A549 (cell line): ENCODE data around the gene SNX25. TPM values are rescaled to one million over a fixed set of nuclear protein-coding genes. Genes with fewer than 3 reads are reported as not detected.
"Not testable (repeated sequence)": the region's sequence is repeated elsewhere in the genome, so short reads cannot be mapped to it uniquely, and the experiment has no call there.

Experiments
- ATAC-seq, 2 experiments: fragments of 200-7000 bp in 1 of 2; fragments of >200 bp in 1 of 2; cut with Nextera tagmentation in 1 of 2; cut with Tn5 transposase in 1 of 2; 3 replicates each; pipeline versions ENCODE4 v1.8.0 to v1.9.1; 2018 to 2020; ENCODE audit warnings: mild to moderate bottlenecking in 1 of 2, moderate library complexity in 1 of 2
- CTCF ChIA-PET: fragments of 300-600 bp; sonication (Branson Sonifier 250); formaldehyde crosslinking; extraction: SDS; loops from one replicate; lab custom pipeline; 2021; ENCODE audit warnings: antibody characterized with exemption, inconsistent platforms; lab: Yijun Ruan, JAX
- POLR2A ChIA-PET: fragments of 350-600 bp; formaldehyde crosslinking; extraction: SDS; loops from one replicate; lab custom pipeline; 2021; ENCODE audit warnings: antibody characterized with exemption, inconsistent platforms; lab: Yijun Ruan, JAX
- DNase-seq, 2 experiments: peaks; one replicate each; pipeline versions ENCODE4 v3.0.0 to v3.0.0-alpha.2; 2011 to 2016; ENCODE audit warnings: low read depth in 1 of 2, low spot score in 1 of 2
- FAIRE-seq: peaks from 2 replicates; lab custom pipeline; 2011; peaks lifted over from hg19 to GRCh38; lab: Jason Lieb, UNC
- H3K27ac ChIP-seq, 2 experiments: fragments of >200 bp; sonication (Bioruptor Twin); formaldehyde crosslinking; 3 replicates each; pipeline ENCODE4 v1.5.1; 2016 to 2017
- H3K4me1 ChIP-seq: fragments of >200 bp; sonication (Bioruptor Twin); formaldehyde crosslinking; 3 replicates; pipeline ENCODE4 v1.6.1; 2016
- H3K4me2 ChIP-seq: fragments of >200 bp; sonication (Bioruptor Twin); formaldehyde crosslinking; 3 replicates; pipeline ENCODE4 v1.6.1; 2016
- H3K4me3 ChIP-seq: fragments of >200 bp; sonication (Bioruptor Twin); formaldehyde crosslinking; 3 replicates; pipeline ENCODE4 v1.5.1; 2016
- H3K9me3 ChIP-seq: fragments of >200 bp; sonication (Bioruptor Twin); formaldehyde crosslinking; 3 replicates; pipeline ENCODE4 v1.6.1; 2016
- BHLHE40 ChIP-seq: IDR thresholded peaks from 2 replicates; pipeline ENCODE4 v1.6.1; 2012; ENCODE audit warnings: low read depth, low read length, inconsistent platforms
- CEBPB ChIP-seq, 2 experiments: fragments of >200 bp in 1 of 2; sonication (Bioruptor Twin) in 1 of 2; formaldehyde crosslinking in 1 of 2; IDR thresholded peaks; 2 replicates each; pipeline ENCODE4 v1.6.1; 2012 to 2016
- EHMT2 ChIP-seq: fragments of 200-600 bp; sonication (generic); IDR thresholded peaks from 2 replicates; pipeline ENCODE4 v1.6.1; 2016; ENCODE audit warnings: antibody characterized with exemption, low read depth, mild to moderate bottlenecking, moderate library complexity
- EP300 ChIP-seq, 2 experiments: fragments of >200 bp; sonication (Bioruptor Twin); formaldehyde crosslinking; IDR thresholded peaks; 2 replicates in 1 of 2; 3 replicates in 1 of 2; pipeline ENCODE4 v1.6.1; 2016 to 2017
- ESRRA ChIP-seq: fragments of 150-350 bp; IDR thresholded peaks from 2 replicates; pipeline ENCODE4 v1.6.1; 2014; ENCODE audit warnings: mild to moderate bottlenecking, low read length, borderline replicate concordance
- HDAC2 ChIP-seq: fragments of 200-600 bp; sonication (generic); IDR thresholded peaks from 2 replicates; pipeline ENCODE4 v1.6.1; 2016
- HEYL ChIP-seq: fragments of 250-450 bp; sonication (Bioruptor Pico); IDR thresholded peaks from 2 replicates; pipeline ENCODE4 v1.8.0; 2021; ENCODE audit warnings: mild to moderate bottlenecking, moderate library complexity
- HOXB5 ChIP-seq: fragments of 250-450 bp; sonication (Bioruptor Pico); IDR thresholded peaks from 2 replicates; pipeline ENCODE4 v1.5.0; 2020; ENCODE audit warnings: mild to moderate bottlenecking, moderate library complexity
- KDM5A ChIP-seq: fragments of 200-600 bp; sonication (generic); IDR thresholded peaks from 2 replicates; pipeline ENCODE4 v1.6.1; 2016; ENCODE audit warnings: antibody characterized with exemption, mild to moderate bottlenecking
- MAFK ChIP-seq: fragments of 450-650 bp; IDR thresholded peaks from 2 replicates; pipeline ENCODE4 v1.6.1; 2014; ENCODE audit not compliant: partially characterized antibody
- MAZ ChIP-seq: fragments of 150-350 bp; IDR thresholded peaks from 2 replicates; pipeline ENCODE4 v1.6.1; 2014; ENCODE audit warnings: antibody characterized with exemption, low read depth, low read length, borderline replicate concordance
- NPAS2 ChIP-seq: fragments of 250-450 bp; sonication (Bioruptor Pico); IDR thresholded peaks from 2 replicates; pipeline ENCODE4 v1.8.0; 2022; ENCODE audit warnings: mild to moderate bottlenecking, moderate library complexity, borderline replicate concordance
- NR3C1 ChIP-seq: fragments of >200 bp; sonication (Bioruptor Twin); formaldehyde crosslinking; IDR thresholded peaks from 3 replicates; pipeline ENCODE4 v1.6.1; 2017
- PHF8 ChIP-seq: fragments of 200-600 bp; sonication (generic); IDR thresholded peaks from 2 replicates; pipeline ENCODE4 v1.6.1; 2016; ENCODE audit warnings: low read depth, mild to moderate bottlenecking, antibody characterized with exemption, moderate library complexity, borderline replicate concordance
- RCOR1 ChIP-seq: fragments of 150-350 bp; IDR thresholded peaks from 2 replicates; pipeline ENCODE4 v1.6.1; 2014; ENCODE audit warnings: antibody characterized with exemption, low read length, low read depth
- RNF2 ChIP-seq: fragments of 200-600 bp; sonication (generic); IDR thresholded peaks from 2 replicates; pipeline ENCODE4 v1.6.1; 2016; ENCODE audit warnings: low read depth, mild to moderate bottlenecking, antibody characterized with exemption, moderate library complexity, borderline replicate concordance
- TP53 ChIP-seq: fragments of 250-450 bp; sonication (Bioruptor Pico); IDR thresholded peaks from 2 replicates; pipeline ENCODE4 v1.5.0; 2021; ENCODE audit warnings: mild to moderate bottlenecking, moderate library complexity
- ZC3H11A ChIP-seq: fragments of 450-650 bp; IDR thresholded peaks from 2 replicates; pipeline ENCODE4 v1.6.1; 2014; ENCODE audit warnings: antibody characterized with exemption, mild to moderate bottlenecking
- ZFP36 ChIP-seq: fragments of 450-650 bp; IDR thresholded peaks from 2 replicates; pipeline ENCODE4 v1.6.1; 2014; ENCODE audit warnings: borderline replicate concordance; ENCODE audit not compliant: partially characterized antibody
- ZNF302 ChIP-seq: fragments of 250-450 bp; sonication (Bioruptor Pico); IDR thresholded peaks from 2 replicates; pipeline ENCODE4 v1.9.0; 2021; ENCODE audit warnings: inconsistent platforms, mild to moderate bottlenecking, moderate library complexity
- ZSCAN20 ChIP-seq: fragments of 250-450 bp; sonication (Bioruptor Pico); IDR thresholded peaks from 2 replicates; pipeline ENCODE4 v1.8.0; 2022; ENCODE audit warnings: mild to moderate bottlenecking, moderate library complexity
- WGBS: methylation state at CpG from one replicate; pipeline ENCODE4 v1.1.6; 2017; ENCODE audit errors: missing lambda C conversion rate; 5-methylcytosine and 5-hydroxymethylcytosine counted together
- polyA plus RNA-seq, 4 experiments: library from polyadenylated mRNA; depleted of rRNA in 3 of 4; stranded (reverse); fragments of >200 nt; fragmentation: RNase III in 1 of 4; extraction: RNeasy Plus Mini Kit Qiagen cat#74134 plus additional on column Dnase treatment in 1 of 4; gene quantifications; 2 replicates in 3 of 4; 3 replicates in 1 of 4; pipeline ENCODE4 v1.2.3, GENCODE V29; 2011 to 2017

SNX25 gene
- polyA plus RNA-seq, 2 of the 4 experiments (the other 2 are of a cell fraction), result 10.1 to 13.0 TPM

DNA sequence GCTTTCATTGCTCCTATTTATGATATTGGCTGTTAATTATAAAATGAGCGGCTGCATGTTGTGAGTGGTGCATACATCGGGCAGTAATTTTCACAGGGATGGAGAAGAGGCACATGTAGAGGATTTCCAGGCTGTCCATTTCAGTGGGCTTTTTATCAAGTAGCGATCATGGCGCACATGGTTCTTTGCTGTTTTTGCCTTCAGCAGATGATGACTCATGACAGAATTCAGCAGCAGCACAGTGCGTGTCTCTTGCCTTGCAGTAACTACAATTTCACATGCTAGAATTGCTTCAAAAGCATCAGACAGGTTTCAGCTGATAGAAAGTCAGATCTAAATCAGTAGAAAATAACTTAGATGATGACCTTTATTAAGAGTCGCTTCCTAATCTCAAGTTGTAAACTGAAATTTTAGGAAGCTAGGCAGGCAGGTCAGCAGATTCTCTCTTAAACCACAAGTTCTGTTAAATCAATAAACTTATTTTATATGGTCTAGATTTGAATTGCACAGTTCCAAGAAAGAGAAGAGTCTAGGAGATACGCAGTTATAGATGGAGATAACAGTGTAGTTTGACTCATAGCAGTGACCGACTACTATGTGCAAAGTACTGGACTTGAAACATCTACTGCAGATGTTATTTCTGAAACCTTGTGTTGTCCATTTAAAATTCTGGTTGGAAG, 150.5 kb downstream of the SNX25 start:
- no peak for TF ChIP-seq ZFP36
- H3K4me3 ChIP-seq, result no peak overlapping the region
- POLR2A ChIA-PET, result no interaction called here
- peaks cover 26% of the 10 kb centered on the region for H3K4me1 ChIP-seq
- FAIRE-seq, result no peak
- WGBS, result 91% methylated on average over 8 of the region's 8 CpGs
- no peak for DNase-seq
- peak overlapping the region; percentile 63; the same call in 2 of the 3 replicates for H3K4me2 ChIP-seq
- CTCF ChIA-PET, result no interaction called here
- no peaks in the 10 kb centered on the region for H3K9me3 ChIP-seq
- peak overlapping the region; percentile 73 to 82 for H3K27ac ChIP-seq
- no peak for ATAC-seq

DNA sequence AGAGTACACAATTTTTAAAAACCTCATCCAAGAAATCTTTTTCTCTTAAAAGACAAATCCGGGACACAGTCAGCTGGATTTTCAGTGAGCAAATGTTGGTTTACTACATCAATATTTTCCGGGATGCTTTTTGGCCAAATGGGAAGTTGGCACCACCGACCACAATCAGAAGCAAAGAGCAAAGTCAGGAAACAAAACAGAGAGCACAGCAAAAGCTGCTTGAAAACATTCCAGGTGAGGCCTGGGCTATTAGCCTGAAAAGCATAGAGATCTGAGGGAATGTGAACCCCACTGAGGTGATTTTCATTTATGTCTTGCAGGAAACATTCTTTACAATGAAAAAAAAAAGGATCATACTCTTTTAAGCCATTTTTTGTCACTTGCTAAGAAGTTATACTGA, 152.5 kb downstream of the SNX25 start:
- no peak overlapping the region for H3K4me3 ChIP-seq
- no peaks in the 10 kb centered on the region for H3K9me3 ChIP-seq
- no peak for TF ChIP-seq ZSCAN20
- no peak for TF ChIP-seq MAZ
- no peak for TF ChIP-seq HDAC2
- no peak for TF ChIP-seq HEYL
- TF ChIP-seq RCOR1, result no peak
- CTCF ChIA-PET, result interaction anchor here (0.7 kb wide), 1 partner anchor 20 kb away, joined by 4 read pairs; no protein-coding TSS in a partner anchor
- H3K4me1 ChIP-seq, result peaks cover 26% of the 10 kb centered on the region
- WGBS, result 92% methylated on average over 3 of the region's 3 CpGs
- POLR2A ChIA-PET, result no interaction called here
- ATAC-seq, result no peak
- H3K4me2 ChIP-seq, result no peak overlapping the region
- H3K27ac ChIP-seq, result no peak overlapping the region
- DNase-seq, result no peak
- no peak for FAIRE-seq

DNA sequence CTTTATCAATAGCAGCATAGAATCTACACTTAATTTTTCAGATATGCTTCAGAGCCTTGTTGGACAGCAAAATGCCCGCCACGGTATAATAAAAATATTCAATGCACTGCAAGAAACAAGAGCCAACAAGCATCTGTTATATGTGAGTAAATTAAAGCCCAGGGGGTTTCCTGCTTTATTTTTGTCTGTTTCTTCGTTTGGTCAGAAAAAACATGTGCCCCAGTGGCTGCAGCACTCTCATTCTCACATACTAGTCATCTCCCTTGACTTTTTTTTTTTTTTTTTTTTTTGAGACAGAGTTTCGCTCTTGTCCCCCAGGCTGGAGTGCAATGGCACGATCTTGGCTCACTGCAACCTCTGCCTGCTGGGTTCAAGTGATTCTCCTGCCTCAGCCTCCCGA, 153.2 kb downstream of the SNX25 start:
- H3K4me3 ChIP-seq, H3K27ac ChIP-seq, FAIRE-seq, H3K9me3 ChIP-seq, H3K4me2 ChIP-seq, ATAC-seq, DNase-seq, POLR2A ChIA-PET: not testable (repeated sequence)
- CTCF ChIA-PET, result interaction anchor here (0.7 kb wide), 2 partner anchors 10 to 20 kb away, joined by 3 to 4 read pairs; no protein-coding TSS in a partner anchor
- H3K4me1 ChIP-seq, result peaks cover 26% of the 10 kb centered on the region
- WGBS, result 90% methylated on average over 5 of the region's 6 CpGs

DNA sequence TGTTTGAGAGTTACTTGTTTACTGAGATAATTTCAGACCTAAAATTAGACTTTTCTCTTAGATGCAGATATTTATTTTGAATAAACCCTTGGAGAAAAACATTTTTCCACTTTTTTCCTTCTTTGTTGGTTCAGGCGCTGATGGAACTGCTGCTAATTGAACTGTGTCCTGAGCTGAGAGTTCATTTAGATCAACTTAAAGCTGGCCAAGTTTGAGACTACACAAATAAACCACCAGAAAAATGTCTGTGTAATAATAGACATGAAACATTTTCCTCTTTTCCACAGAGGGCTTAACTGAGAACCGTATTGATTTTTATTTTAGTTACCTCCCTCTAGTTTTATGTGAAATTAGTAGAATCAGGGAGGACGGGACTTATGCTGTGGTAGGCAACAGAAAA, 153.9 kb downstream of the SNX25 start:
- ATAC-seq, result no peak
- no peak for DNase-seq
- H3K27ac ChIP-seq, result no peak overlapping the region
- POLR2A ChIA-PET, result interaction anchor here (1.3 kb wide), 1 partner anchor 32 kb away, joined by 3 read pairs; the partner anchor contains the start of gene LRP2BP
- H3K4me2 ChIP-seq, result no peak overlapping the region
- CTCF ChIA-PET, result interaction anchor here (0.7 kb wide), 1 partner anchor 9 kb away, joined by 3 read pairs; no protein-coding TSS in a partner anchor
- no peaks in the 10 kb centered on the region for H3K9me3 ChIP-seq
- no peak overlapping the region for H3K4me3 ChIP-seq
- peaks cover 21% of the 10 kb centered on the region for H3K4me1 ChIP-seq
- FAIRE-seq, result no peak
- TF ChIP-seq TP53 (CRISPR knock-in tag) (no peak), ZSCAN20 (no peak), EHMT2 (no peak), NPAS2 (no peak), MAFK (no peak), HOXB5 (no peak), ZC3H11A (no peak), KDM5A (no peak), CEBPB (IDR thresholded peaks at IDR 0.05) (no peak), ESRRA (no peak), HEYL (no peak), ZNF302 (CRISPR knock-in tag) (no peak), PHF8 (no peak), BHLHE40 (no peak), NR3C1 (no peak), EP300 (IDR thresholded peaks at IDR 0.05) (no peak), RNF2 (no peak)
- 89% methylated on average over 3 of the region's 3 CpGs for WGBS
